Tongue (tissue), 2 donors: ENCODE measurements around the gene LAMC1. TPM values are rescaled to one million over a fixed set of nuclear protein-coding genes. Genes with fewer than 3 reads are reported as not detected.
"Not testable (repeated sequence)": the region's sequence is repeated elsewhere in the genome, so short reads cannot be mapped to it uniquely, and the experiment has no call there.

Experiments
- DNase-seq: peaks from one replicate; pipeline ENCODE4 v3.0.0-alpha.2; 2015
- total RNA-seq: library from RNA; depleted of rRNA; stranded (reverse); fragments of >200 nt; gene quantifications from one replicate; pipeline ENCODE4 v1.2.3, GENCODE V29; 2014

LAMC1 gene
- total RNA-seq, 1 donor from 2014 or later: 482 TPM

DNA sequence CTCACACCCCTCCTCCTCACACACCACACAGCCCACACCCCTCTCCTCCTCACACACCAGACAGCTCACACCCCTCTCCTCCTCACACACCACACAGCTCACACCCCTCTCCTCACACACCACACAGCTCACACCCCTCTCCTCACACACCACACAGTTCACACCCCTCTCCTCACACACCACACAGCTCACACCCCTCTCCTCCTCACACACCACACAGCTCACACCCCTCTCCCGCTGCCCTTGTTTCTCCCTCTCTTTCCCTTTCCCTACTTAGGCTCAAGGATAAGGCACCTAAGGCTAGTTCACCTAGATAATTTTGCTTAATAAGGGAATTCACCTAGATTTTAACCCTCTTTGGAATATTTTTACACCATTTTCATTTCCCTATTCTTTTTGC lies 126.8 kb downstream of the LAMC1 start:
- DNase-seq: not testable (repeated sequence)

DNA sequence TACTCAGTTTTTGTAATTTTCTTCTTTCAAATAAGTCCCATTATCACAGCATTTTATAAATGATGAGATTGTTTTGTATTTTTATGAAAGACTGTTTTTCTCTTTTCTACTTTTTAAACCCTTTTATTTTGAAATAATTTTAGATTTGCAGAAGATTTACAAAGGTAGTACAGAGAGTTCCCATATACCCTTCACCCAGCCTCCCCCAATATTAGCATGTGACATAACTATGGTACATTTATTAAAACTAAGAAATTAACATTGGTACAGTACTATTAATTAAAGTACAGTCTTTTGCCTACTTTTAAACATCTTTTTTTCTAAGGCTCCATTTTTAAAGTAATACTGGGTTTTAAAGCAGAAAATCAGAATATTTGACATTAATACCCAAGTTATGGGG lies 127.2 kb downstream of the LAMC1 start:
- no peak for DNase-seq

DNA sequence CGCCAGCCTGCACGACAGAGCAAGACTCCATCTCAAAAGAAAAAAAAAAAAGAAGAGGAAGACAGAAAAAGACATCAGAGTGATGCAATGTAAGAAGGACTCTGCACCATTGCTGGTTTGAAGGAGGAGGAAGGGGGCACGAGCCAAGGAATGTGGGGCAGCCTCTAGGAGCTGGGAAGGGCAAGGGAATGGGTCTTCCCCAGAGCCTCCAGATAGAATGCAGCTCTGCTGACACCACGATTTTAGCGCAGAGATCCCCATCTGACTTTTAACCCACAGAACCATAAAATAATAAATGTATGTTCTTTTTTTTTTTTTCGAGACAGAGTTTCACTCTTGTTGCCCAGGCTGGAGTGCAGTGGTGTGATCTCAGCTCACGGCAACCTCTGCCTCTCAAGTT lies 129.0 kb downstream of the LAMC1 start:
- DNase-seq: no peak

DNA sequence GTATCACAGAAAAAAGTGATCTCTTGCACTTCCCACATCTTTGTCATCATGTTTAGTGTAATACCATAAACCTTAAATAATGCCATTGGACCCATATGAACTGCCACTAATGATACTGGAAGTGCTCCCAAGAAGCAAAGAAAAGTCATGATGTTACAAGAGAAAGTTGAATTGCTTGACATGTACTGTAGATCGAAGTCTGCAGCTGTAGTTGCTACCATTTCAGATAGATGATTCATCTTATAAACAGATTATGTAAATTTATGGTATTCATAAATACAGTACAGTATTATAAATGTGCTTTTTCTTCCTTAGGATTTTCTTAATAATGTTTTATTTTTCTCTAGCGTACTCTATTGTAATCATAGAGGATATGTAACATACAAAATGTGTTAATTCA lies 132.7 kb downstream of the LAMC1 start:
- no peak for DNase-seq

DNA sequence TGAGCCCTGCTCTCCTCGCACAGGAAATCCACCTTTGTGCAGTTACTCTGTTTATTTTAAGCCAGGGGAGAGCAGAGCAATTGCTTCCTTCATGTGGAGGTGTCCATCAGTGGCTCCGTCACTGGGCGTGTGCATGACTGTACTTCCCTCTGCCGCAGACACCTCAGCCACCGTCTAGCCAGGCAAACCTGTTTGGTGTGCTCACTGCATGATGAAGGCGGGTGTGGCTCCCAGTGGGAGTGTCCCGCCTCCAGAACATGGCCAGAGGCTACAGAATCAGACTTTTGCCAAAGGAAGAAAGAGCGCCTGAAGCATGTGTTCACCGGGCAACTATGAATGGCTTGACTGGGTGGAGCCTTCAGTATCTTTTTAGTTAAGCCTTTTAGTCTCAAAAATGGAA lies 136.7 kb downstream of the LAMC1 start:
- DNase-seq: peak; percentile 64

DNA sequence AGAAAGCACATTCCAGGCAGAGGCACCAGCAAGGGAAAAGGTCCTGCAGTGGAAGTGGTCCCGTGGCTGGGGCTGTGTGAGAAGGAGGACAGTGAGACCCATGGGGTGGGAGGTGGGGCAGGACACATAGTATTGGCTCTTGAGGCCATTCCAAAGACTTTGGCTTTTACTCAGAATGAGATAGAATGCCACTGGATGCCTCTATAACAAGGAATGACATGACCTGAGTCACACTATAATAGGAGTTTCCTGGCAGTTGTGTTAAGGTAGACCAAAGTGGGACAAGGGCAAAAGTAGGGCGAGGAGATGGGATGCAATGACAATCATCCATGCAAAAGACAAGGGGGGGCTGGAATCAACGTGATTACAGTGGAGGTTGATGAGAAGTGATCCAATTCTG lies 138.2 kb downstream of the LAMC1 start:
- no peak for DNase-seq

DNA sequence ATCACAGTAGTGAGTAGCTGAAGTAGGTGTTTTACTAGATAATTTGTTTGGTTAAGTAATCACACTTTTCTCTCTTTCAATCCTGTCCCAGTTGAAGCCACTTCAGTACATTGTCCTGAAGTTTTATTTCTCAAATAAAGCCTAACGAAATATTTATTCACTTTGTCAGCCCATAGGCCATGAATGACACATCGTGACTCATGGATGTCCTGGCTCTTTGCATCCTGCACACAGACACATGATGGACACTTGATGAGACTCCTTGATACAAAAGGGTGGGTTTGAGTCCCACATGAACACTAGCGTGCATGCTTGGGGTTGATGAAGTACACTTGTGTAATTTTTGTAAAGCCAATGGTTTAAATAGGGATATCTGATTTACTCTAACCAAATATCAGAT lies 140.1 kb downstream of the LAMC1 start:
- DNase-seq: no peak

DNA sequence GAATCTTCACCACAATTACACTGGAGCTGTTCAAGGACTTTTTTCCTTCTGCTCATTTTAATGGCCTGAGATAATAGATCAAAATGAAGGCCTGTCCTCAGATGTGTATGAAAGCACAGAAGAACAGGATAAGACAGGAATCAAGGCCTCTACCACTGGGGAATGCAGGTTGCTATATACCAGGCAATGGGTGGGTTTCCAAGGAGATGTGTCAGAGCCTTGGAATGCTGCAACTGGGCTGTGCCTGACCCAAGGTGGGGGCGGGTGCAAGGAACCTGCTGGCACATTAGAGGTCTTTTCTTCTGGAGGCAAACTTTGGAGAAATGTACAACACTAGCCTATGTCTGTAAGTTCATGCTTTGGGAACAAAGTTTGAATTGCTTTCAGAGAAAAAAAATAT lies 141.1 kb downstream of the LAMC1 start:
- DNase-seq: no peak

DNA sequence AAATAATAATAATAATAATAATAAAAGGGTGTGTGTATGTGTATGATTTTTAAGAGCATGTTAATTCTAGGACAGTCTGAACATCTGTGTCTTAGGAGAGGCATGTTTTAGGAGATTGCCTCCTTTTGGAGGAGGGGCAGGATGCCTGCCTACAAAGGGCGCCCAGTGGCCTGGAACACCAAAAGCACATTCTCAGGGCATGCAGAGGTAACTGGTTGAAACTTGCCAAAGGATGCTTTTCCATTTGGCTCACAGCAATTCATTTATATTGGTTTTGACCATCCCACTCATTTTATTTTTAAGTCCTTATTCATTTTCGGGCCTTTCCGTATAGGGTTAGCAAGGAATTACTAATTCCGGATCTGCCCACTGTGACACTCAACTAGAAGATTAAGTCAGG lies 141.7 kb downstream of the LAMC1 start:
- DNase-seq: no peak

DNA sequence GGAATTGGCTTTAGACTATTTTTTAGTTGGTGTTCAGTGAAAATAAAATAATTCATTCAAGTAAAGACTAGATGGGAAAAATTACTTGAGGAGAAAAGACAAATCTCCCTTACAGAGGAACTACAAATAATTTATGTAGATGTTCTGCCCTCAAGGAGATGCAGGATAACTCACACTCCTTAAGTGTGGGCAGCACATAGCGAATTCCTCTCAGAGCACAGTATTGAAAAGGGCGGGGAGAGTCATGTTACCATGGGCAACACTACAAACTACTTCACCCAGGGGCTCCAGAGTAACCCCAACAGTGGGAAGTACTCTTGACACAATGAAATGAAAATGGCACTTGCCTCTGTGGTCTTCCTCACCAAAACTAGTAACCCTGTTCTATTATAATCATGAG lies 142.2 kb downstream of the LAMC1 start:
- no peak for DNase-seq

DNA sequence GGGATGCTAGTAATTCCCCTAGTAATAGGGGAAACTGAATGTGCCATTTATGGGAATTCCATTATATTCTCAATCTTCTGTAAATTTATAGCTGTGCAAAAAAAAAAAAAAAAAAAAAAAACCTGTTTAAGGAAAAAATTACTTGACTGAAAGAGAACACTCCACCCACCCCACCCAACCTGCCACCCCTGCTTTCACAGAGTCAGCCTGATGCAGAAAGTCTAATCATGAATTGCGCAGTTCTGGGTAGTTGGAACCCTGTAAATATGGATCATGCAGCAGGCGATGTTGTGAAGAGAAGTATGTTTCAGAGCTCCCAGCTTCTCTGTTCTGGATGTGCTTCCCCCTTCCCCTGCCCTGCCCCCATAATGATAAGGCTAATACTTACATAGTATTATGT lies 143.2 kb downstream of the LAMC1 start:
- no peak for DNase-seq

DNA sequence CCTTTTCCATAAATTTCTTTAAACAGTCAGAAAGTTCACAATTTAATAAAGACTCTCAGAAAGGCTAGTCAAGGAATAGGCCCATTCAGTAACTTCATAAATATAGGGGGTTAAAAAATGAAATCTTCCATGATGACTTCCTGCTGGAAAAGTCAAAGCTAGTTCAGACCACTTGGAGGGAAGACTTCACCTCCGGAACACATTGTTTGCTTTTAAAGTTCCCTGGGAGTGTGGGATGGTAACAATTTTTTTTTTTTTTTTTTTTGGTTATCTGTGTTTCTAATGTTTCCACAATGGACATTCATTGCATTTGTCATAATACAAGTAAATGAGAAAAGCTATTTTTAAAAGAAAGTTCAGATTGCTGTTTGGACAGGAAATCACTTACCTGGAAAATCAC lies 144.5 kb downstream of the LAMC1 start:
- DNase-seq: no peak

DNA sequence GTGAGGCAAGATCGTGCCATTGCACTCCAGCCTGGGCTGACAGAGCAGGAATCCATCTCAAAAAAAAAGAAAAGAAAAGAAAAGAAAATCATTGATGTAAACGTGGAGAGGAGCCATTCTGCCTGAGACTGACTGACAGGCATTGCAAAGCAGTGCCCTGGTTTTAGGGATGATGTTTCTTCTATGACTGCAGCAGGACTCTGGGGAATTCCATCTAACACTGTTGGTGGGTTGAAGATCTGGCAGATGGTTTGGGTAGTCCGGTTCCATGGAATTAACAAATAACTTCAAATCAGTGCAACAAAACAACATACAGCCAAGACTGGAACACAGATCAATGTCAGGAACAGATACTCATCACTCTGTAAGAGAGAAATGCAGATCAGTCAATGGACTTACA lies 145.1 kb downstream of the LAMC1 start:
- no peak for DNase-seq

DNA sequence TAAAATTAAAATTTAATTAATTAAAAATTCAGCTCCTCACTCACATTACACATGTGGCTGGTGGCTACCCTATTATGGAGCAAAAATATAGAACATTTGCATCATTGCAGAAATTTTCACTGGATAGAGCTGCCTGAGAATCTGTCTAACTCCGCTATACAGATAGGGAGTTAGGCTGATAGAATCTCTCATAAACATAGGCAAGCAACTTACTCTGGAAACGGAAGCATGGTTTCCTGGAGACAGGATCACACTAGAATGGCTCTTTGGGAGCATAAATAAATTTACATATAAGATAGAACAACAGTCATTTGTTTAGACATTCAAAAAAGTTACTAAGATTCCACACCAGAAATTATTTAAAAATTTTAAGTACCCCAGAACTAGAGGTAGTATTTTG lies 150.6 kb downstream of the LAMC1 start:
- no peak for DNase-seq

DNA sequence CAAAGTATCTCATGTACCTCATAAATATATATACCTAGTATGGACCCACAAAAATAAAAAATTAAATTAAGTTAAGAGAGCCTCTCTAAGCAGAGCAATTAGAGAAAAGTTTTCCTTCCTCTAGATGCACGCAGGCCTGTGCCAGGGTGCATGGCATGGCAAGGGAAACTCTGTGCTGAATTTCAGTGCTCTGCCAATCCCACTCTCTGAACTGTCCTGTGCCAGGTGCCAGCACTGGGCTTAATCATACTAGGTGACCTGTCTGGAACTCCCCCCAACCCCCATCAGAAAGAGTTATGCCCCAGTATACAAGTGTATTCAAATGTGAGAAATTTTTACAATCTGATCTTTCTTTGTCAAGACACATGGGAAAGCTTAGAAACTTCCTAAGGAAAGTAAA lies 152.4 kb downstream of the LAMC1 start:
- no peak for DNase-seq

DNA sequence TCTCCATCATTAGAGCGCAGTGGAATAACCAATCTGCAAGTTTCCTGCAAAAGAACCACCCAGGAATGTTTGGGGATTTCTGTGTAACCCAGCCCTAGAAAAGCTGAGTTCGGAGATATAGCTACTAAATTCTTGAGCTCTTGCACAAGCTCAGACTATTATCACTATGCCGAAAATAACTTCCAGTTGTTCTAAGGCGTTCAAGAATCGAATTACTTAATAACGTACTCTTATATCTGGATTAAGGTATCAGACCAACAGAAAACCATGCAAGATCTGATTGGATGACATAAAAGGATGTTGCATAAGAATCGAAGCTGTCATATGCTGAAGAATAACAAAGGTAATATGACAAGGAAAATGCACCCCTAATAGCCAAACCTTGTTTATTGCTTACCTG lies 155.3 kb downstream of the LAMC1 start:
- peak; percentile 52 for DNase-seq

DNA sequence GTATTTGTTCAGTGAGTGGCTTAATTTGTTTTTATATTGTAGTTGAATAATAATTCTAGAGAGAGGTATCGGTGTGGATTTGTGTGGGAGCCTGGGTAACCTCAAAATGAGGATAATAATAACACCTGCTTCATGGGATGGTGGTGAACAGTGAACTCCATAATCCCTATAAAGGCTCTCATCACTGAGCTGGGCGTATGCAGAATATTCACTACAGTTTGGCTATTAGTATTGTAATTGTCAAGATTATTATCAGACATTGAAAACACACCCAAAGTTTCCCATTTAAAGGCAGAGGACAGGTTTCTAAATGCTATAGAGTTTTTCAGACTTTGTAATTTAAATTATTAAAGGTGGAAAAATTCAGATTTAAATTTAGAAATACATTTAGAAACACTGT lies 155.8 kb downstream of the LAMC1 start:
- DNase-seq: no peak

DNA sequence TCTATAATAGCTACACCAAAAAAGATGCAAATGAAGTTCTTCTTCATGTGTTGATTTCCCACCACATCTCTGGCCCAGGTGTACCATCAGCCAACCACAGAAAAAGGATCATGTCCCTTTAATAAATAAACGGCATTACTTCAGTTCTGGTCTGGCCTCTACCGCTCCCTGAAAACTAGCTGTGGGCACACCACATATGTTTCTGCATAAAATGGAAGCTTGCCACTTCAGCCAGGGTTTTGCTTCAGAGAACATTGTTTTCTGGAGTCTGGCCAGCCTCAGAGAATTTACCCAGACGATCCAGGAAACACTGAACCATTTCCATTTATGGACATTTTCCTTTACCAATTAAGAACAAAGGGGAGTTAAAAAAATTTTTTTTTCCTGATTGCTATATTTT lies 157.0 kb downstream of the LAMC1 start:
- DNase-seq: peak; percentile 95

DNA sequence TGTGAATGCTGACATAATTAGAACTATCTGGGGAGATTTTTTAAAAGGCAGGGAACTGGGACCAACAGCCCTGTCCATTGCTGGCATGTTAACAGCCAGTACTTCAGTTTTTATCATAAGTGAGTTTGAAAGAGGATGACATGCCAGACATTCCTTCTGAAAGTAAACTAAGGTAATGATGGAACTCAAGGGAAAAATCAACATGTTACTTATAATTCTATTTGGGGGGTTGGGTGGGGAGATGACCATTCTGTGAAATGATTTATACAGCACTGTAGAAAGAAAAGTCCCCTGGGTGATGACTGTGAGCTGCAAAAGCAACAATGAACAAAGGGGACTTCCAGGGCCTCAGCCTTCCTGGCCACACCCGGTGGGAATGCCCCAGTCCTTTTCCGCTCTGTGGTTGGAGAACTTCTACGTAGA lies 157.4 kb downstream of the LAMC1 start:
- peak; percentile 71 for DNase-seq

DNA sequence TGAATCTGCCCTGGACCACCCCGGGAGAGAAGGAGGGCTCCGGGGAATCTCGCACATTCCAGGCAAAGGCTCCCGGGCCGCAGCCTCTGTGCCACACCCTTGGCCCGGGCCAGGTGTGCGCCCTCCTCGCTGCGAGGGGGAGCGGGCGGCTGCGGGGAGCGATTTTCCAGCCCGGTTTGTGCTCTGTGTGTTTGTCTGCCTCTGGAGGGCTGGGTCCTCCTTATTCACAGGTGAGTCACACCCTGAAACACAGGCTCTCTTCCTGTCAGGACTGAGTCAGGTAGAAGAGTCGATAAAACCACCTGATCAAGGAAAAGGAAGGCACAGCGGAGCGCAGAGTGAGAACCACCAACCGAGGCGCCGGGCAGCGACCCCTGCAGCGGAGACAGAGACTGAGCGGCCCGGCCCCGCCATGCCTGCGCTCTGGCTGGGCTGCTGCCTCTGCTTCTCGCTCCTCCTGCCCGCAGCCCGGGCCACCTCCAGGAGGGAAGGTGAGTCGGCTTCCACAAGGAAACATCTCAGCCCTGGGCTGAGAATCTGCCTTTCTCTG lies 162.8 kb downstream of the LAMC1 start, which contains the start of gene LAMC2:
Gene LAMC2 (plus strand): TSS at position 324 of the 550 bp plus-strand sequence. CDS start 89 bp downstream, at position 413.
- peak; percentile 68 for DNase-seq

DNA sequence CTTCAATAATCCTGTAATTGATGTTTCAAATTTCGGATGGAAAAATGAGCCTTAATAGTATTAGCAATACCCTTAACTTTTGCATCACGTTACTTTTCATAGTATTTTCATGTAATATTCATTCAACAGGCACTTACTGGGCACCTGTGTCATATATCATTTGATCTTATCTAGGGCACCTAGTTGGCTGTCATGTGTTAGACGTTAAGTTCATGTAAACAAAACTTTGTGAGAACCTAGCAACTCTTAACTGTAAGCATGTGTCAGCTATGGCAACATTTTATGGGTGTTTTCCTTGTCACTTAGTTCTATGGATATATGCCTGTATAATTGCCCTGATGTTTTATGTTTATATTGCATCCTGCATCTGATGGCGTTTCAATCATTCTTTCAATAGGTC lies 163.6 kb downstream of the LAMC1 start:
- DNase-seq: no peak

DNA sequence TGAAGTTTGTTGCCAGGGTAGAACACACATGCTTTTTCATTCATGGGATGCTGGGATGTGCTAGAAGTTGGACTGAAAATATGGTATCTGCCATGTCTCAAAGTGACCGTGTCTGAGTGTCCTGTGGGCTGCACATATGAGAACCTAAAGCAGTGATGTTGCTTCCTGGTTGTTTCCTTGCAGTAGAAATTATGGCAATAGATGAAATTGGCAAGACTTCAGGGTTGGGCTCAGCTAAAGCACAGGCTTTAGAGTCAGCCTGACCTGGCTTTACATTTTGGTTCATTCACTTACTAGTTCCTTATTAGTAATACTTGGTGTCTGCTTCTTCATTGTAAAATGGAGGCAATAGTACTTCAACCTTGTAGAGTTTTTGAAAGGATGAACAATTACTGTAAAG lies 165.0 kb downstream of the LAMC1 start:
- no peak for DNase-seq

DNA sequence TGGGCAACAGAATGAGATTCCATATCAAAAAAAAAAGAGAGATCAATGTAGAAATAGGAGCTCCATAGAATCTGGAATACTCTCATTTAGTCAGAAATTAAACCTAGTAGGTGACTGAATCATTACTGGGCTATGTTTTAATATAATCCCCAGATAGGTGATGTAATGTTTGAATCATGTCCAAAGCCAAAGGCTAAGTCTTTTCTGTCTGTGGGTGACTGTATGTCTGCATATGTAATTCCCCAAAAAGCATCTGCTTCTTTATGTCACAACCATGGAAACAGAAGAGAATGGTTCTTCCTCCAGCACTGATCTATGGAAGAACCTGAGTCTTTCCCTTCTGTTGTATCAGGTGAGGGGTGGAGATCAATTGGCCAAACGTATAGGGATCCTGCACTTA lies 168.6 kb downstream of the LAMC1 start:
- DNase-seq: peak; percentile 81

DNA sequence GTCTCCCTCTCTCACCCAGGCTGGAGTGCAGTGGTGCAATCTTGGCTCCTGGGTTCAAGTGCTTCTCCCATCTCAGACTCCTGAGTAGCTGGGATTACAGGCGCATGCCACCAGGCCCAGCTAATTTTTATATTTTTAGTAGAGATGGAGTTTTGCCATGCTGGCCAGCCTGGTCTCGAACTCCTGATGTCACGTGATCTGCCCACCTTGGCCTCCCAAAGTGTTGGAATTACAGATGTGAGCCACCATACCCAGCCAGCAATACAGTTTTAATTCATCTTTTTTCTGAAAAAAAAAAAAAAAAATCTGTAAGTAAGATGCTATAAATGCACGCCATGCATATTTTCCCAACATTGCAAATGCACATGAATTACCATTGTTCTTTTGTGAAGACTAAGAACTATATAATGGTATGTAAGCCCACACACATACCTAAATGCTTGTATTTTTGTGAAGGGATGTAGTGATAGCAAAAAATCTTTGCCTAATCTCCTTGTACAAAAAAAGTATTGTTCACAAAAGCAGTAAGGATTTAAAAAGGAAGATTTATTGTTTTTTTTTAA lies 170.8 kb downstream of the LAMC1 start:
- DNase-seq: no peak
